ENCODE measurements around the gene ALK. TPM values are rescaled to one million over a fixed set of nuclear protein-coding genes. Genes with fewer than 3 reads are reported as not detected.

Gene ALK
- total RNA-seq (2022; extraction: Qiagen RNA extraction; ENCODE audit: low read depth), result not detected in 5 replicates

GRCh38 chr2:29921560-29921915 lies at the start of gene ALK:
Gene ALK (minus strand): TSS chr2:29921586. CDS start chr2:29920659, 927 bp downstream.

Other genes with a start within 250 kb of the ALK start
- 48.0 to 57.4 TPM (median 53.3 TPM) in 5 replicates for gene YPEL5, start 225.4 kb upstream of the ALK start, total RNA-seq (2022; extraction: Qiagen RNA extraction; ENCODE audit: low read depth)